Activated CD8-positive, alpha-beta memory T cell treated with anti-CD3 and anti-CD28 coated beads, Interleukin-2, amount 10 ng/mL, durations not matched to agents 7 days and 5 days (primary cell): Measurements from ENCODE around the gene KCNQ5. TPM values are rescaled to one million over a fixed set of nuclear protein-coding genes. Genes with fewer than 3 reads are reported as not detected.

Source experiments
- ATAC-seq: fragments of 150-1000 bp; cut with Tn5 transposase; one replicate; pipeline ENCODE4 v1.10.0; 2021; ENCODE audit warnings: moderate library complexity
- CTCF ChIA-PET: fragments of 350-600 bp; sonication (Branson Sonifier 250); formaldehyde crosslinking; loops from one replicate; lab custom pipeline; 2021; ENCODE audit warnings: antibody characterized with exemption; lab: Charles Lee
- DNase-seq: peaks from one replicate; pipeline ENCODE4 v3.0.0-alpha.2; 2020
- H3K27ac Mint-ChIP-seq: one replicate; pipeline ENCODE4 v1.8.0; 2021; ENCODE audit warnings: mild to moderate bottlenecking, mixed read lengths
- H3K27me3 Mint-ChIP-seq: one replicate; pipeline ENCODE4 v1.8.0; 2021; ENCODE audit warnings: mixed read lengths
- H3K36me3 Mint-ChIP-seq: one replicate; pipeline ENCODE4 v1.8.0; 2021; ENCODE audit warnings: mild to moderate bottlenecking, mixed read lengths
- H3K4me1 Mint-ChIP-seq: one replicate; pipeline ENCODE4 v1.8.0; 2021; ENCODE audit warnings: mixed read lengths
- H3K4me3 Mint-ChIP-seq: one replicate; pipeline ENCODE4 v1.8.0; 2021; ENCODE audit warnings: mild to moderate bottlenecking, moderate library complexity, mixed read lengths
- H3K9me3 Mint-ChIP-seq: one replicate; pipeline ENCODE4 v1.8.0; 2022; ENCODE audit warnings: low read depth, mixed read lengths
- total RNA-seq, 2 experiments: library from RNA; stranded (reverse); gene quantifications; one replicate each; pipeline ENCODE4 v1.2.3, GENCODE V29; 2021

The KCNQ5 gene
- total RNA-seq, 2 experiments from 2014 or later: 7.2 to 7.8 TPM

GRCh38 chr6:73062837-73063236 is 441.0 kb downstream of the KCNQ5 start:
- CTCF ChIA-PET: no interaction called here
- Mint-ChIP-seq H3K9me3 (no peaks in the 10 kb centered on the region), H3K27ac (no peak overlapping the region), H3K27me3 (no peaks in the 10 kb centered on the region), H3K4me3 (no peak overlapping the region), H3K36me3 (no peaks in the 10 kb centered on the region), H3K4me1 (no peaks in the 10 kb centered on the region)
- no peak for DNase-seq
- no peak for ATAC-seq

DNA sequence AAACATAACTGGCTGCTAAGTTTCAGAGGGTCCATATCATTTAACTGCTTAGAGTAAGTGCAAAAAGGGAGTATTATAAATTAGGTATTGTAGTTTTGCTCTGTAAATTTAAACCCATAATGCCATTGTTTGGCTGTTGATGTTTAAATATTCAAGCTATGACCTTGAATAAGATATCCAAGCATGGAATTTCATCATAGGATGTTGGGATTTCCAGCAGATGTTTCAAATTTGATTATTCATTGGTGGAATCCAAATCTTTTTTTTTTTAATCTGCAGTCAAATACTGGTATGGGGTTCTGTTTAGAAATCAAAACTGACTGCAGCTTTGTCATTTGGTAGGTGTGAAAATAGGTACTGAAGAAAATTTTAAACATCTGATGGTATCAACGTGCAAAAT is 442.4 kb downstream of the KCNQ5 start:
- Mint-ChIP-seq H3K36me3 (no peaks in the 10 kb centered on the region), H3K4me3 (no peak overlapping the region), H3K27me3 (no peaks in the 10 kb centered on the region), H3K9me3 (no peaks in the 10 kb centered on the region), H3K27ac (no peak overlapping the region), H3K4me1 (no peaks in the 10 kb centered on the region)
- CTCF ChIA-PET: no interaction called here
- ATAC-seq (no peak), DNase-seq (no peak)

- H3K36me3 Mint-ChIP-seq: no peaks in the 10 kb centered on the region
- CTCF ChIA-PET: interaction anchor here (0.8 kb wide), 1 partner anchor 10 kb away, joined by 3 read pairs; no protein-coding TSS in a partner anchor
- no peaks in the 10 kb centered on the region for H3K4me1 Mint-ChIP-seq
- H3K9me3 Mint-ChIP-seq: no peaks in the 10 kb centered on the region
- no peaks in the 10 kb centered on the region for H3K27me3 Mint-ChIP-seq
- no peak for DNase-seq
- H3K27ac Mint-ChIP-seq: no peak overlapping the region
- H3K4me3 Mint-ChIP-seq: no peak overlapping the region
- ATAC-seq: no peak
Observed at GRCh38 chr6:73073238-73073637, 451.4 kb downstream of the KCNQ5 start.

- no peak overlapping the region for H3K27ac Mint-ChIP-seq
- ATAC-seq: no peak
- H3K9me3 Mint-ChIP-seq: no peaks in the 10 kb centered on the region
- CTCF ChIA-PET: no interaction called here
- H3K36me3 Mint-ChIP-seq: no peaks in the 10 kb centered on the region
- no peak overlapping the region for H3K4me3 Mint-ChIP-seq
- no peaks in the 10 kb centered on the region for H3K4me1 Mint-ChIP-seq
- DNase-seq: no peak
- H3K27me3 Mint-ChIP-seq: no peaks in the 10 kb centered on the region
Observed at GRCh38 chr6:73074175-73074574, 452.3 kb downstream of the KCNQ5 start.

DNA sequence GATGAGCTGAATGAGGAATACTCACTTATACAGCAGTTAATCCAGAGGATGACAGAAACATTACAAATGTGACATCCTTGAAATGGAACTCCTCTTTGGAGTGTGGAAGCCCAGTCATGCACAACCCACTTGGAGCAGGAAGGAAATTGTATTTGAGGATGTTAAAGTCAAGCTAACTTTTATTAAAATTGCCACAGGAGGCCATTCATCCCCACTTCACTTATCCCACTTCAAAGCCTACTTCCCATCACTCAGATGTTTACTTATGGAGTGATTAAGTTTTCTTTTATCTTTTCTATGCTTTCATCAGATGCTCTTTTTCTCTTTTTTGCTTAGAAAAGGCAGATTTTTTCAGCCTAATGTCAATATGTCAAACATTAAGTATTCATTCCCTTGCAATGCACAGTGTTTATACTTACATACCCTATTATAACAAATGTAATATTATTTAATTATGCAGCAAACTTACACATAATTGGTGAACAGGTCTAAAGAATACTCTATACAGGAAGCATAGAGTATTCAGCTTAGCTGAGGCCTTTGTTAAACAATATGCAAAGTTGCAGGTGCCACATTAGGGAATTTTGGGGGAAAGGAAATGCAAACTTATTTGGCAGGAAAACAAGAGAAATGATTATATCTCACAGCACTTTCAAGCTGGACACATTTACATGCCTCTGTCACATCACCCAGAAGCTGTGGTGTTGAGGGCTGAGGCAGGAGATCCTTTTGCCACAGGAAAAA is 454.5 kb downstream of the KCNQ5 start:
- Mint-ChIP-seq H3K4me3 (no peak overlapping the region), H3K9me3 (no peaks in the 10 kb centered on the region), H3K4me1 (no peaks in the 10 kb centered on the region), H3K36me3 (no peaks in the 10 kb centered on the region), H3K27ac (no peak overlapping the region), H3K27me3 (no peaks in the 10 kb centered on the region)
- DNase-seq (no peak), ATAC-seq (no peak)
- CTCF ChIA-PET: no interaction called here

GRCh38 chr6:73078333-73078862 is 456.5 kb downstream of the KCNQ5 start:
- no peak overlapping the region for H3K4me3 Mint-ChIP-seq
- DNase-seq (no peak), ATAC-seq (no peak)
- H3K36me3 Mint-ChIP-seq: no peaks in the 10 kb centered on the region
- H3K27ac Mint-ChIP-seq: no peak overlapping the region
- H3K27me3 Mint-ChIP-seq: no peaks in the 10 kb centered on the region
- H3K4me1 Mint-ChIP-seq: no peaks in the 10 kb centered on the region
- no peaks in the 10 kb centered on the region for H3K9me3 Mint-ChIP-seq
- CTCF ChIA-PET: no interaction called here

DNA sequence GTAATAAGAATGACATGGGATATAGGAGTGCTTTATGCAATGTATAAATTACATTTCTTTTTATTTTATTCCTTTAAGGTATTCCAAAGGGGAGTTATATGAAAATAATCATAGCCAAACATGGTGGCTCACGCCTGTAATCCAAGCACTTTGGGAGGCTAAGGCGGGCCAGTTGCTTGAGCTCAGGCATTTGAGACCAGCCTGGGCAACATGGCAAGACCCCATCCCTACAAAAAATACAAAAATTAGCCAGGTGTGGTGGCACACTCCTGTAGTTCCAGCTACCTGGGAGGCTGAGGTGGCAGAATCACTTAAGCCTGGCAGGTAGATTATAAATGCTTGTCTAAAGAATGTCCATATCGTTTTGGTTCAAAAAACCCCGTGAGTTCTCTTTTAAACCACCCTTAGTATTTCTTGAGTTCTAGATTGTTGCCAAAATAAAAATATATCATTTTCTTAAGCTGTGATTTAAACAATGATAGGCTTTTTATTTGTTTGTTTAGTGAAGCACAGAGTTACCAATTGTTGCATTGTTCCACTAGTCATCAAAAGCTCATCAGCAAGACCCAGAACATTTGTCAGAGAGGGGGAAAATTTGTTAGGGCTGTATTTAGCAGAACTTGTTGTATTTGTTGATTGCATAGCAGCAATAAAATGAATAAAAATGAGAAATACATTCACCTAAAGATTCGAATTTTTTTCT is 457.2 kb downstream of the KCNQ5 start:
- no peaks in the 10 kb centered on the region for H3K36me3 Mint-ChIP-seq
- no peak overlapping the region for H3K27ac Mint-ChIP-seq
- CTCF ChIA-PET: no interaction called here

GRCh38 chr6:73079611-73079955 is 457.7 kb downstream of the KCNQ5 start:
- no peaks in the 10 kb centered on the region for H3K27me3 Mint-ChIP-seq
- H3K4me3 Mint-ChIP-seq: no peak overlapping the region
- no peaks in the 10 kb centered on the region for H3K9me3 Mint-ChIP-seq
- no peak overlapping the region for H3K27ac Mint-ChIP-seq
- CTCF ChIA-PET: no interaction called here
- no peak for ATAC-seq
- DNase-seq: no peak
- no peaks in the 10 kb centered on the region for H3K36me3 Mint-ChIP-seq
- H3K4me1 Mint-ChIP-seq: no peaks in the 10 kb centered on the region

More for the DNA sequence above, 457.2 kb downstream of the KCNQ5 start:
- Mint-ChIP-seq H3K27me3 (no peaks in the 10 kb centered on the region), H3K4me3 (no peak overlapping the region), H3K4me1 (no peaks in the 10 kb centered on the region), H3K9me3 (no peaks in the 10 kb centered on the region)
- no peak for ATAC-seq
- DNase-seq: no peak

DNA sequence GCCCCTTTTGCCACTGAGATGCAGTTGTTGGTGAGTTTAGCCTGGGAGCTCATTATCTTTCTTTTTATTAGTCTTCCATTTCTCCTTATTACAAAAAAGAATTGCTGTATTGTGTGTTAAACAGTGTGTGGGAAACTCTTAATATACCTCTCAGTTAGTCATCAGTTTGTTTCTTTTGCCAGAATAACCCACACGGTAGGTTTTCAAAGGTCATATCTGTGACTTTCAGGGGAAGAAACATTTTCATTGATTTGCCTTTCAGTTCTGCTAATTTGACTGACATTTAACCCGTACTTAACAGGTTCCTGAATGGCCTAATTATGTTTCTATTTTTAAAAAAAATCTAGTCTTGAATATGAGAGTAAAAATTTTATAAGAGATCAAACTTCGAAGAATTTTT is 458.1 kb downstream of the KCNQ5 start:
- Mint-ChIP-seq H3K9me3 (no peaks in the 10 kb centered on the region), H3K27me3 (no peaks in the 10 kb centered on the region), H3K27ac (no peak overlapping the region), H3K36me3 (no peaks in the 10 kb centered on the region), H3K4me3 (no peak overlapping the region), H3K4me1 (no peaks in the 10 kb centered on the region)
- ATAC-seq: no peak
- CTCF ChIA-PET: no interaction called here
- no peak for DNase-seq

DNA sequence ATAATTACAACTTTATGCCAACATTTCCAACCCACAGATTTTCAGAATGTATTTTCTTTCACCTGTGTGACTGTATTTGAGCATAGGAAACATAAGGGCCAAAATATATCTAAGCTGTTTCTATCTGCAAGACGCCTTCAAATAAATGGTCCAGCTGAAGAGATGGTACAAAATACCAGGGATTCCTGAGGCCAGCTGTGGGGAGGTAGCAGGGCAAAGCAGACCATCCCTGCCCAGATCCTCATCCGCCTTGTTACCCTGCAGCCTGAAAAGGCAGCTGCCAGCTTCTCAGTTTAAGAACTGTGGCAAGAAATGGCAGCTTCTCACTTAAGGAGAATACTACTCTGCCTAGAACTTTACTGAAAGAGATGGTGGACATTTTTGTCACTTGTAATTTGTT is 460.1 kb downstream of the KCNQ5 start:
- Mint-ChIP-seq H3K9me3 (no peaks in the 10 kb centered on the region), H3K27ac (no peak overlapping the region), H3K4me1 (no peaks in the 10 kb centered on the region), H3K4me3 (no peak overlapping the region), H3K27me3 (no peaks in the 10 kb centered on the region), H3K36me3 (no peaks in the 10 kb centered on the region)
- ATAC-seq (no peak), DNase-seq (no peak)
- CTCF ChIA-PET: no interaction called here

DNA sequence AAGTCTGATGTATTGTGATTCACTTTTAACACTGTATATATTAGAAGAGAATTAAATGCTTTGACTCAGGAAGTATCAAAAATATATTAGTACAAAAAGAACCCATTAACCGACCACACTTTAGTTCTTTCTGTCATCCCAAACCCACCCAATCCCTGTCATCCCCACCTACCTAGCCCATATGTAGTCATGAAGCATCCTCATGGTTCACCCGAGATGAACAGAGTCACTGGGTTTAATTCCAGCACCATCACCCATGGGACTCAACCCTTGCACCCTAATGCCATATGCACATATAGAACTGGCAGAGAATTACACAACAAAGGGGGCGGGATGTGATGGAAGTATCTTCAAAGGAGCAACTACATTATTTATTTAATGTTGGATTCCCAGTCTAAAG is 462.0 kb downstream of the KCNQ5 start:
- Mint-ChIP-seq H3K4me3 (no peak overlapping the region), H3K4me1 (peaks cover 5% of the 10 kb centered on the region), H3K27ac (no peak overlapping the region), H3K36me3 (no peaks in the 10 kb centered on the region), H3K9me3 (no peaks in the 10 kb centered on the region), H3K27me3 (no peaks in the 10 kb centered on the region)
- DNase-seq: no peak
- CTCF ChIA-PET: no interaction called here
- ATAC-seq: no peak

DNA sequence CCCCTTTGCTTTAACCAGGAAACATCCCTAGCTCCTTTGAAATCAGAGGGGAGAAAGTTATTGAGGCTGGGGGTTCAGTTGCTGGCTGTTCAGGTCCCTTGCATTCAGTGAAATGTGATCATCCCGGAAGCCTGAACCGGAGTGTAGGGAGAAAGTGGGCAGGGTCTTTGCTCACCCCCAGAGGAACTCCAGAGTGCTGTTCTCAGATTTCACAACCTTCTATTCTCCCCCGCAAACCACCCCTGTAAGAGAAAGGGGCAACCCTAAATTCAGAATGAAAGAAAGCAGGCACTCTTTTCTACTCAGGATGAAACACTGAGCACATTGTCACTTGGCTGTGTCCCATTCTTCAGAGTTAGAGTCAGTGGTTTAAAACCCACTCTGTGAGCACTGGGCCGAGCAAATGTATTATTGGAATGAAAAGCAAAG is 463.6 kb downstream of the KCNQ5 start:
- Mint-ChIP-seq H3K27ac (no peak overlapping the region), H3K4me1 (peaks cover 5% of the 10 kb centered on the region), H3K27me3 (no peaks in the 10 kb centered on the region), H3K9me3 (no peaks in the 10 kb centered on the region), H3K36me3 (no peaks in the 10 kb centered on the region), H3K4me3 (no peak overlapping the region)
- CTCF ChIA-PET: no interaction called here
- DNase-seq (no peak), ATAC-seq (no peak)

DNA sequence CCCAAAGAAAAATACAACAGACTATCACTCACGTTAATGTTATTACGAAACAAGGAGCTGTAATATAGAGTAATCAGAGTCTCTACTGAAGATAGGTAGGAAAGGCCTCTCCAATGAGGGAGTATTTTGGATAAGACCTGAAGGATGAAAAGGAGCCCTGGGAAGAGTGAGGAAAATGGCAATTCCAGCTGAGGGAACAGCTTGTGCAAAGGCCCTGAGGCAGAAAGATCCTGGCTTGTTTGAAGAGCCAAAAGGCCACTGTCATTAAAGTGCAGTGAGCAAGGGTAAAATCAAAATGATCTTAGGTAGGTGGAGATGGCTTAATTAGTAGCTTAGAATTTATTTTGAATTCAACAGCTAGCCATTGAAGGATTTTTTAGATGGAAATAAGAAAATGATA is 464.9 kb downstream of the KCNQ5 start:
- H3K9me3 Mint-ChIP-seq: no peaks in the 10 kb centered on the region
- CTCF ChIA-PET: no interaction called here

More for the DNA sequence above, 464.9 kb downstream of the KCNQ5 start:
- Mint-ChIP-seq H3K4me3 (no peak overlapping the region), H3K36me3 (peaks cover 2% of the 10 kb centered on the region), H3K27ac (no peak overlapping the region), H3K27me3 (no peaks in the 10 kb centered on the region), H3K4me1 (peaks cover 5% of the 10 kb centered on the region)
- ATAC-seq (no peak), DNase-seq (no peak)
